Measurements from ENCODE around the gene EPPIN.

Gene EPPIN

DNA sequence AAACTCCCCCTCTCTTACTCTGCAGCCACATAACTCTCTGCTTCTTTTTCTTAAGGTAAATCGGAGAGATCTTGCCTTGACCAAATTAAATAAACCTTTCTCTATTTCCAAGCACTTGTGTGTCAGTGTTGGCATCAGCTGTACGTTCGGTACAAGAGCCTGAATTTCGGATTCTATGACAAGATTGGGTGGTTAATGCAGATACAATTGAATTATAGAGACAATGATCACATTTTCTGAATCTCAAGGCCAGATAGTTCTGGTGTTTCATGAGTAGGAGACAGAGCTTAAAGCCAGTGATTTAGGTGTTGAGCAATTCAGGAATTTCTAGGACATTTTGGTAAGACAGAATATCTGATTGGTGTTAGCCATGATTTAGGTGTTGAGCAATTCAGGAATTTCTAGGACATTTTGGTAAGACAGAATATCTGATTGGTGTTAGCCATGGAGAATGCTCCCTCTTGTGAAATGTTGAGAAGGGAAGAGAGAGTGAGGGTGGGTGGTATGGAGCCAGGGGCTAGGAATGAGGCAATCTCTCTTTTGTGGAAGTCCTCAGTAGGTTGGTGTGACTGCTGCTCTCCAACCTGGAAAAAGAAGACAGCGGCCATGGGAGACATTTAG is 36.8 kb downstream of the EPPIN start:
- H3K4me3 ChIP-seq (ENCODE audit: low read depth, low read length): no peak overlapping the region
- TF ChIP-seq, protein P1, sequence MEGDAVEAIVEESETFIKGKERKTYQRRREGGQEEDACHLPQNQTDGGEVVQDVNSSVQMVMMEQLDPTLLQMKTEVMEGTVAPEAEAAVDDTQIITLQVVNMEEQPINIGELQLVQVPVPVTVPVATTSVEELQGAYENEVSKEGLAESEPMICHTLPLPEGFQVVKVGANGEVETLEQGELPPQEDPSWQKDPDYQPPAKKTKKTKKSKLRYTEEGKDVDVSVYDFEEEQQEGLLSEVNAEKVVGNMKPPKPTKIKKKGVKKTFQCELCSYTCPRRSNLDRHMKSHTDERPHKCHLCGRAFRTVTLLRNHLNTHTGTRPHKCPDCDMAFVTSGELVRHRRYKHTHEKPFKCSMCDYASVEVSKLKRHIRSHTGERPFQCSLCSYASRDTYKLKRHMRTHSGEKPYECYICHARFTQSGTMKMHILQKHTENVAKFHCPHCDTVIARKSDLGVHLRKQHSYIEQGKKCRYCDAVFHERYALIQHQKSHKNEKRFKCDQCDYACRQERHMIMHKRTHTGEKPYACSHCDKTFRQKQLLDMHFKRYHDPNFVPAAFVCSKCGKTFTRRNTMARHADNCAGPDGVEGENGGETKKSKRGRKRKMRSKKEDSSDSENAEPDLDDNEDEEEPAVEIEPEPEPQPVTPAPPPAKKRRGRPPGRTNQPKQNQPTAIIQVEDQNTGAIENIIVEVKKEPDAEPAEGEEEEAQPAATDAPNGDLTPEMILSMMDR (IDR thresholded peaks at IDR 0.05; ENCODE audit: low read depth, low read length, missing control alignments): no peak
- DNase-seq (ENCODE audit: low read depth): no peak

GRCh38 chr20:45509091-45509490 is 38.1 kb downstream of the EPPIN start:
- DNase-seq (ENCODE audit: low read depth): no peak
- no peak overlapping the region for H3K4me3 ChIP-seq (ENCODE audit: low read depth, low read length)
- TF ChIP-seq, protein P1 (IDR thresholded peaks at IDR 0.05; ENCODE audit: low read depth, low read length, missing control alignments): no peak

DNA sequence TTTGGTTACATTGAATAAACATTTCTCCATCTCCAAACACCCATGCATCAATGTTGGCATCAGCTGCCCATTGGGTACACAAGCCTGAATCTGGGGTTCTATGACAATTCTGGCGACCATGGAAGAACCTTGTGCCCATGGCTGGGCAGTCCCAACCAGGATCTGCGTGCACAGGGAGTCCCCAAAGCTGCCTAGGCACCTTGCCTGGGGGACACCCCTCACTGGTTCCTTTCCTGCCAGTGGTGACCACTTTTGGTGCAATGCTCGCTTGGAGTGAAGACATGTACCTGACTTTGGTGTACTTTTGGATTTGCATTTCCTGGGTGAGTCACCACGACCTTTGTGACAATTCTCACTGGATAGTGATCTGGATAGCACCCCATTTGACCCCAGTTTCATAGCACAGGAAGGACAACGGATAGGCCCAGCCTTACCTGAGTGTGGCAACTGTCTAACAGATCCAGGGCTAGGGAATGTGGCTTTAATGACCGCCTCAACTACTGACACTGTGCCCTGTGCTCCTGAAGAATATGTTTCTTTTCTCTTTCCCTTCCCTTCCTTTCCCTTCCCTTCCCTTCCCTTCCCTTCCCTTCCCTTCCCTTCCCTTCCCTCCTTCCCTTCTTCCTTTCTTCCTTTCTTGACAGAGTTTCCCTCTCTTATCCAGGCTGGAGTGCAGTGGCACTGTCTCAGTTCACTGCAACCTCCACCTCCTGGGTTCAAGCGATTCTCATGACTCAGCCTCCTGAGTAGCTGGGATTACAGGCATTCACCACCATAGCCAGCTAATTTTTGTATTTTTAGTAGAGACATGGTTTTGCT is 38.9 kb downstream of the EPPIN start:
- no peak for DNase-seq (ENCODE audit: low read depth)
- no peak overlapping the region for H3K4me3 ChIP-seq (ENCODE audit: low read depth, low read length)
- TF ChIP-seq, protein P1 (IDR thresholded peaks at IDR 0.05; ENCODE audit: low read depth, low read length, missing control alignments): no peak

- no peak overlapping the region for H3K4me3 ChIP-seq (ENCODE audit: low read depth, low read length)
- TF ChIP-seq, protein P1 (IDR thresholded peaks at IDR 0.05; ENCODE audit: low read depth, low read length, missing control alignments): no peak
- no peak for DNase-seq (ENCODE audit: low read depth)
Measured at GRCh38 chr20:45507011-45507820, 40.0 kb downstream of the EPPIN start.

GRCh38 chr20:45506398-45506797 is 40.8 kb downstream of the EPPIN start:
- no peak for DNase-seq (ENCODE audit: low read depth)
- no peak overlapping the region for H3K4me3 ChIP-seq (ENCODE audit: low read depth, low read length)
- TF ChIP-seq, protein P1 (IDR thresholded peaks at IDR 0.05; ENCODE audit: low read depth, low read length, missing control alignments): no peak

DNA sequence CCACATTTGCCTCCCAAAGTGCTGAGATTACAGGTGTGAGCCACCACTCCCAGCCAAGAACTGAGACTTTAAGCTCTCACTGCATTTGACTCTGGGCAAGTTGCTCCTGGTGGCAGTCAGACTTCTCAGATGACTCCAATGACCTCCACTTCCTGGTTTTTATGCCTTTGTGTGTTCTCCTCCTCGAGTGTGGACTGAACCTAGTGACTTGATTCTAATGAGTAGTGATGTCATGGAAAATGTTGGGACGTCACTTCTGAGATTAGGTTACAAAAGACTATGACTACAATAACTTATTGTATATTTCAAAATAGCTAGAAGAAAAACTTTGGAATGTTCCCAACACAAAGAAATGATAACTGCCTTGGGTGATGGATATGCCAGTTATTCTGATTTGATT is 43.8 kb downstream of the EPPIN start:
- no peak overlapping the region for H3K4me3 ChIP-seq (ENCODE audit: low read depth, low read length)
- TF ChIP-seq, protein P1 (IDR thresholded peaks at IDR 0.05; ENCODE audit: low read depth, low read length, missing control alignments): no peak

More for the DNA sequence above, 43.8 kb downstream of the EPPIN start:
- no peak for DNase-seq (ENCODE audit: low read depth)
